A549 (cell line): ENCODE measurements around the gene L3MBTL2. TPM values are rescaled to one million over a fixed set of nuclear protein-coding genes. Genes with fewer than 3 reads are reported as not detected.

Experiments
- ATAC-seq, 2 experiments: fragments of 200-7000 bp in 1 of 2; fragments of >200 bp in 1 of 2; cut with Nextera tagmentation in 1 of 2; cut with Tn5 transposase in 1 of 2; 3 replicates each; pipeline versions ENCODE4 v1.8.0 to v1.9.1; 2018 to 2020; ENCODE audit warnings: mild to moderate bottlenecking in 1 of 2, moderate library complexity in 1 of 2
- CTCF ChIA-PET: fragments of 300-600 bp; sonication (Branson Sonifier 250); formaldehyde crosslinking; extraction: SDS; loops from one replicate; lab custom pipeline; 2021; ENCODE audit warnings: antibody characterized with exemption, inconsistent platforms; lab: Yijun Ruan, JAX
- POLR2A ChIA-PET: fragments of 350-600 bp; formaldehyde crosslinking; extraction: SDS; loops from one replicate; lab custom pipeline; 2021; ENCODE audit warnings: antibody characterized with exemption, inconsistent platforms; lab: Yijun Ruan, JAX
- DNase-seq, 2 experiments: peaks; one replicate each; pipeline versions ENCODE4 v3.0.0 to v3.0.0-alpha.2; 2011 to 2016; ENCODE audit warnings: low read depth in 1 of 2, low spot score in 1 of 2
- FAIRE-seq: peaks from 2 replicates; lab custom pipeline; 2011; peaks lifted over from hg19 to GRCh38; lab: Jason Lieb, UNC
- H3K27ac ChIP-seq, 2 experiments: fragments of >200 bp; sonication (Bioruptor Twin); formaldehyde crosslinking; 3 replicates each; pipeline ENCODE4 v1.5.1; 2016 to 2017
- H3K4me1 ChIP-seq: fragments of >200 bp; sonication (Bioruptor Twin); formaldehyde crosslinking; 3 replicates; pipeline ENCODE4 v1.6.1; 2016
- H3K4me2 ChIP-seq: fragments of >200 bp; sonication (Bioruptor Twin); formaldehyde crosslinking; 3 replicates; pipeline ENCODE4 v1.6.1; 2016
- H3K4me3 ChIP-seq: fragments of >200 bp; sonication (Bioruptor Twin); formaldehyde crosslinking; 3 replicates; pipeline ENCODE4 v1.5.1; 2016
- H3K9me3 ChIP-seq: fragments of >200 bp; sonication (Bioruptor Twin); formaldehyde crosslinking; 3 replicates; pipeline ENCODE4 v1.6.1; 2016
- BHLHE40 ChIP-seq: IDR thresholded peaks from 2 replicates; pipeline ENCODE4 v1.6.1; 2012; ENCODE audit warnings: low read depth, low read length, inconsistent platforms
- CBX8 ChIP-seq: fragments of 200-600 bp; sonication (generic); IDR thresholded peaks from 2 replicates; pipeline ENCODE4 v1.6.1; 2016
- CHD2 ChIP-seq: fragments of 150-350 bp; IDR thresholded peaks from 2 replicates; pipeline ENCODE4 v1.6.1; 2014; ENCODE audit warnings: low read length; ENCODE audit not compliant: partially characterized antibody
- E2F6 ChIP-seq: IDR thresholded peaks from 2 replicates; pipeline ENCODE4 v1.6.1; 2012; ENCODE audit warnings: low read depth, borderline replicate concordance
- FOXS1 ChIP-seq: fragments of 250-450 bp; sonication (Bioruptor Pico); IDR thresholded peaks from 2 replicates; pipeline ENCODE4 v1.5.0; 2020; ENCODE audit warnings: mild to moderate bottlenecking, moderate library complexity
- HDAC2 ChIP-seq: fragments of 200-600 bp; sonication (generic); IDR thresholded peaks from 2 replicates; pipeline ENCODE4 v1.6.1; 2016
- HES2 ChIP-seq: fragments of >200 bp; sonication (Bioruptor Twin); formaldehyde crosslinking; IDR thresholded peaks from 2 replicates; pipeline ENCODE4 v1.6.1; 2016
- HMGXB4 ChIP-seq: fragments of 250-450 bp; sonication (Bioruptor Pico); IDR thresholded peaks from 2 replicates; pipeline ENCODE4 v1.5.0; 2021; ENCODE audit warnings: mild to moderate bottlenecking, moderate library complexity, borderline replicate concordance
- HOXB5 ChIP-seq: fragments of 250-450 bp; sonication (Bioruptor Pico); IDR thresholded peaks from 2 replicates; pipeline ENCODE4 v1.5.0; 2020; ENCODE audit warnings: mild to moderate bottlenecking, moderate library complexity
- JUN ChIP-seq, 2 experiments: fragments of >200 bp; sonication (Bioruptor Twin); formaldehyde crosslinking; IDR thresholded peaks; 2 replicates in 1 of 2; 3 replicates in 1 of 2; pipeline ENCODE4 v1.6.1; 2016 to 2017
- KDM5A ChIP-seq: fragments of 200-600 bp; sonication (generic); IDR thresholded peaks from 2 replicates; pipeline ENCODE4 v1.6.1; 2016; ENCODE audit warnings: antibody characterized with exemption, mild to moderate bottlenecking
- MAX ChIP-seq: IDR thresholded peaks from 2 replicates; pipeline ENCODE4 v1.6.1; 2012
- MAZ ChIP-seq: fragments of 150-350 bp; IDR thresholded peaks from 2 replicates; pipeline ENCODE4 v1.6.1; 2014; ENCODE audit warnings: antibody characterized with exemption, low read depth, low read length, borderline replicate concordance
- PHF8 ChIP-seq: fragments of 200-600 bp; sonication (generic); IDR thresholded peaks from 2 replicates; pipeline ENCODE4 v1.6.1; 2016; ENCODE audit warnings: low read depth, mild to moderate bottlenecking, antibody characterized with exemption, moderate library complexity, borderline replicate concordance
- POLR2A ChIP-seq: IDR thresholded peaks from 2 replicates; pipeline ENCODE4 v1.6.1; 2012; ENCODE audit warnings: mild to moderate bottlenecking, low read length
- POLR2AphosphoS2 ChIP-seq: conservative IDR thresholded peaks from 2 replicates; pipeline ENCODE4 v1.6.1; 2012; ENCODE audit warnings: low read length, improper control_type of control experiment, inconsistent platforms
- RAD21 ChIP-seq, 2 experiments: fragments of >200 bp in 1 of 2; sonication (Bioruptor Twin) in 1 of 2; formaldehyde crosslinking in 1 of 2; IDR thresholded peaks in 1 of 2; conservative IDR thresholded peaks in 1 of 2; 2 replicates in 1 of 2; 3 replicates in 1 of 2; pipeline ENCODE4 v1.6.1; 2012 to 2018; ENCODE audit warnings: inconsistent platforms in 1 of 2
- RCOR1 ChIP-seq: fragments of 150-350 bp; IDR thresholded peaks from 2 replicates; pipeline ENCODE4 v1.6.1; 2014; ENCODE audit warnings: antibody characterized with exemption, low read length, low read depth
- RFX5 ChIP-seq: fragments of 450-650 bp; IDR thresholded peaks from 2 replicates; pipeline ENCODE4 v1.7.1; 2014; ENCODE audit warnings: antibody characterized with exemption, mild to moderate bottlenecking, moderate library complexity
- SREBF2 ChIP-seq: fragments of 450-650 bp; IDR thresholded peaks from 2 replicates; pipeline ENCODE4 v1.6.1; 2014; ENCODE audit warnings: mild to moderate bottlenecking, moderate library complexity
- TFCP2L1 ChIP-seq: fragments of 250-450 bp; sonication (Bioruptor Pico); IDR thresholded peaks from 2 replicates; pipeline ENCODE4 v1.5.0; 2021; ENCODE audit warnings: mild to moderate bottlenecking
- ZC3H11A ChIP-seq: fragments of 450-650 bp; IDR thresholded peaks from 2 replicates; pipeline ENCODE4 v1.6.1; 2014; ENCODE audit warnings: antibody characterized with exemption, mild to moderate bottlenecking
- WGBS: methylation state at CpG from one replicate; pipeline ENCODE4 v1.1.6; 2017; ENCODE audit errors: missing lambda C conversion rate; 5-methylcytosine and 5-hydroxymethylcytosine counted together
- polyA minus RNA-seq: library from RNA; depleted of rRNA, polyadenylated mRNA; stranded (reverse); fragments of >200 nt; gene quantifications from 2 replicates; pipeline ENCODE4 v1.2.3, GENCODE V29; 2011; rRNA and poly(A)+ RNA removed
- polyA plus RNA-seq, 4 experiments: library from polyadenylated mRNA; depleted of rRNA in 3 of 4; stranded (reverse); fragments of >200 nt; fragmentation: RNase III in 1 of 4; extraction: RNeasy Plus Mini Kit Qiagen cat#74134 plus additional on column Dnase treatment in 1 of 4; gene quantifications; 2 replicates in 3 of 4; 3 replicates in 1 of 4; pipeline ENCODE4 v1.2.3, GENCODE V29; 2011 to 2017

L3MBTL2 gene
- polyA plus RNA-seq (2011; rRNA removed) (17.0 and 17.3 TPM in 2 replicates), polyA plus RNA-seq (2017; fragmentation: RNase III; extraction: RNeasy Plus Mini Kit Qiagen cat#74134 plus additional on column Dnase treatment) (14.5 to 15.9 TPM (median 15.5 TPM) in 3 replicates), polyA minus RNA-seq (23.8 and 26.8 TPM in 2 replicates)
- polyA plus RNA-seq (2012; cell fraction: cytosol; rRNA removed) = 19.6 and 19.8 TPM in 2 replicates
- polyA plus RNA-seq (2012; cell fraction: nucleus; rRNA removed) = 30.1 and 33.5 TPM in 2 replicates

GRCh38 chr22:41204992-41205900 is at the start of gene L3MBTL2:
Gene L3MBTL2 (plus strand): TSS chr22:41205312. CDS start chr22:41205363, 51 bp downstream.
- ATAC-seq = peak; percentile 100
- DNase-seq = peak; percentile 92 to 96
- TF ChIP-seq FOXS1 (CRISPR knock-in tag) = no peak
- no peak for TF ChIP-seq HMGXB4 (CRISPR knock-in tag)
- peak; percentile 82 for TF ChIP-seq KDM5A
- peak; percentile 59; the same call in 1 of the 2 replicates for TF ChIP-seq RFX5
- TF ChIP-seq POLR2A = peak; percentile 71
- TF ChIP-seq PHF8 = peak; percentile 70; the same call in 1 of the 2 replicates
- TF ChIP-seq JUN (IDR thresholded peaks at IDR 0.05) = 0 out of 5 replicates have a peak, but pooled peaks of 1 of the 2 experiments have one; percentile 41
- ChIA-PET POLR2A (no interaction called here), CTCF (no interaction called here)
- no peaks in the 10 kb centered on the region for H3K9me3 ChIP-seq
- no peaks in the 10 kb centered on the region for H3K4me1 ChIP-seq
- peak within 1 kb of the TSS; percentile 85 to 88 for H3K27ac ChIP-seq
- no peak for FAIRE-seq
- peak within 1 kb of the TSS; percentile 72 for H3K4me2 ChIP-seq
- H3K4me3 ChIP-seq = peak within 1 kb of the TSS; percentile 72
- WGBS = 4% methylated on average over 39 of the region's 47 CpGs

GRCh38 chr22:41157083-41157482 is 48.0 kb upstream of the L3MBTL2 start:
- 91% methylated on average over 4 of the region's 4 CpGs for WGBS
- no peak overlapping the region for H3K4me2 ChIP-seq
- DNase-seq (no peak), ATAC-seq (no peak), FAIRE-seq (no peak)
- no peak overlapping the region for H3K27ac ChIP-seq
- ChIA-PET CTCF (no interaction called here), POLR2A (no interaction called here)
- H3K4me3 ChIP-seq = no peak overlapping the region
- no peak for TF ChIP-seq E2F6
- TF ChIP-seq RAD21 (conservative IDR thresholded peaks at IDR 0.05 in 1 of 2, IDR thresholded peaks at IDR 0.05 in 1 of 2) = no peak
- no peak for TF ChIP-seq MAZ
- no peak for TF ChIP-seq BHLHE40
- no peak for TF ChIP-seq POLR2AphosphoS2
- no peak for TF ChIP-seq KDM5A
- TF ChIP-seq MAX = no peak
- no peak for TF ChIP-seq CBX8
- no peak for TF ChIP-seq CHD2
- no peak for TF ChIP-seq SREBF2
- no peak for TF ChIP-seq HOXB5
- no peak for TF ChIP-seq TFCP2L1 (CRISPR knock-in tag)
- TF ChIP-seq HES2 = no peak
- no peak for TF ChIP-seq ZC3H11A
- no peak for TF ChIP-seq RCOR1
- no peak for TF ChIP-seq HDAC2
- H3K4me1 ChIP-seq = no peaks in the 10 kb centered on the region
- H3K9me3 ChIP-seq = no peaks in the 10 kb centered on the region
